GM12878 (cell line): ENCODE data around the gene KCTD17.

Experiments
- ESRRA ChIP-seq: IDR thresholded peaks from 2 replicates; pipeline ENCODE4 v1.6.1; 2012; ENCODE audit warnings: mild to moderate bottlenecking, low read length, improper control_type of control experiment
- KDM1A ChIP-seq: fragments of 200-600 bp; sonication (generic); IDR thresholded peaks from 2 replicates; pipeline ENCODE4 v1.6.1; 2016; ENCODE audit warnings: borderline replicate concordance
- PBX3 ChIP-seq: IDR thresholded peaks from 2 replicates; pipeline ENCODE4 v1.6.1; 2011; ENCODE audit warnings: mild to moderate bottlenecking, low read depth, low read length, moderate library complexity; ENCODE audit not compliant: insufficient replicate concordance
- POLR2A ChIP-seq: IDR thresholded peaks from 2 replicates; pipeline ENCODE4 v1.6.1; 2011; ENCODE audit warnings: low read depth, mild to moderate bottlenecking, low read length
- TF ChIP-seq, protein P1 (sequence below), 3 experiments: IDR thresholded peaks in 2 of 3; conservative IDR thresholded peaks in 1 of 3; 2 replicates each; pipeline ENCODE4 v1.5.1; 2011; ENCODE audit warnings: low read depth in 3 of 3, low read length in 3 of 3, mild to moderate bottlenecking in 3 of 3, control low read depth in 2 of 3, moderate library complexity in 2 of 3, inconsistent platforms in 1 of 3, mixed read lengths in 1 of 3; ENCODE audit not compliant: control insufficient read depth in 2 of 3, insufficient read depth in 1 of 3; ENCODE audit errors: extremely low read depth in 1 of 3
- TF ChIP-seq, protein P2 (sequence below): fragments of 450-650 bp; IDR thresholded peaks from 2 replicates; pipeline ENCODE4 v1.6.1; 2017; ENCODE audit warnings: mild to moderate bottlenecking

GRCh38 chr22:37015587-37015878 is 36.0 kb upstream of the KCTD17 start:
- TF ChIP-seq PBX3 (no peak), KDM1A (no peak), ESRRA (no peak), POLR2A (no peak)
- TF ChIP-seq, protein P1, sequence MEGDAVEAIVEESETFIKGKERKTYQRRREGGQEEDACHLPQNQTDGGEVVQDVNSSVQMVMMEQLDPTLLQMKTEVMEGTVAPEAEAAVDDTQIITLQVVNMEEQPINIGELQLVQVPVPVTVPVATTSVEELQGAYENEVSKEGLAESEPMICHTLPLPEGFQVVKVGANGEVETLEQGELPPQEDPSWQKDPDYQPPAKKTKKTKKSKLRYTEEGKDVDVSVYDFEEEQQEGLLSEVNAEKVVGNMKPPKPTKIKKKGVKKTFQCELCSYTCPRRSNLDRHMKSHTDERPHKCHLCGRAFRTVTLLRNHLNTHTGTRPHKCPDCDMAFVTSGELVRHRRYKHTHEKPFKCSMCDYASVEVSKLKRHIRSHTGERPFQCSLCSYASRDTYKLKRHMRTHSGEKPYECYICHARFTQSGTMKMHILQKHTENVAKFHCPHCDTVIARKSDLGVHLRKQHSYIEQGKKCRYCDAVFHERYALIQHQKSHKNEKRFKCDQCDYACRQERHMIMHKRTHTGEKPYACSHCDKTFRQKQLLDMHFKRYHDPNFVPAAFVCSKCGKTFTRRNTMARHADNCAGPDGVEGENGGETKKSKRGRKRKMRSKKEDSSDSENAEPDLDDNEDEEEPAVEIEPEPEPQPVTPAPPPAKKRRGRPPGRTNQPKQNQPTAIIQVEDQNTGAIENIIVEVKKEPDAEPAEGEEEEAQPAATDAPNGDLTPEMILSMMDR (IDR thresholded peaks at IDR 0.05 in 2 of 3, conservative IDR thresholded peaks at IDR 0.05 in 1 of 3; ENCODE audit: control insufficient read depth in 2 of 3, extremely low read depth in 1 of 3, insufficient read depth in 1 of 3, low read depth in 3 of 3, low read length in 3 of 3), result no peak
- TF ChIP-seq, protein P2, sequence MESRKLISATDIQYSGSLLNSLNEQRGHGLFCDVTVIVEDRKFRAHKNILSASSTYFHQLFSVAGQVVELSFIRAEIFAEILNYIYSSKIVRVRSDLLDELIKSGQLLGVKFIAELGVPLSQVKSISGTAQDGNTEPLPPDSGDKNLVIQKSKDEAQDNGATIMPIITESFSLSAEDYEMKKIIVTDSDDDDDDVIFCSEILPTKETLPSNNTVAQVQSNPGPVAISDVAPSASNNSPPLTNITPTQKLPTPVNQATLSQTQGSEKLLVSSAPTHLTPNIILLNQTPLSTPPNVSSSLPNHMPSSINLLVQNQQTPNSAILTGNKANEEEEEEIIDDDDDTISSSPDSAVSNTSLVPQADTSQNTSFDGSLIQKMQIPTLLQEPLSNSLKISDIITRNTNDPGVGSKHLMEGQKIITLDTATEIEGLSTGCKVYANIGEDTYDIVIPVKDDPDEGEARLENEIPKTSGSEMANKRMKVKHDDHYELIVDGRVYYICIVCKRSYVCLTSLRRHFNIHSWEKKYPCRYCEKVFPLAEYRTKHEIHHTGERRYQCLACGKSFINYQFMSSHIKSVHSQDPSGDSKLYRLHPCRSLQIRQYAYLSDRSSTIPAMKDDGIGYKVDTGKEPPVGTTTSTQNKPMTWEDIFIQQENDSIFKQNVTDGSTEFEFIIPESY, result no peak
